HEK293T (cell line): ENCODE data around the gene NLRP9.

ENCODE experiments used
- ARNT ChIP-seq: fragments of 450-650 bp; IDR thresholded peaks from 2 replicates; pipeline ENCODE4 v1.6.1; 2017; ENCODE audit warnings: mild to moderate bottlenecking
- ELF4 ChIP-seq: fragments of 450-650 bp; IDR thresholded peaks from 2 replicates; pipeline ENCODE4 v1.6.1; 2017; ENCODE audit warnings: antibody characterized with exemption
- FOXA1 ChIP-seq: fragments of 450-650 bp; IDR thresholded peaks from 2 replicates; pipeline ENCODE4 v1.6.1; 2016; ENCODE audit warnings: mild to moderate bottlenecking
- FOXM1 ChIP-seq: fragments of 450-650 bp; IDR thresholded peaks from 2 replicates; pipeline ENCODE4 v1.6.1; 2017; ENCODE audit warnings: mild to moderate bottlenecking, borderline replicate concordance
- HDGF ChIP-seq: fragments of 450-650 bp; IDR thresholded peaks from 2 replicates; pipeline ENCODE4 v1.6.1; 2017; ENCODE audit warnings: antibody characterized with exemption, borderline replicate concordance
- NFRKB ChIP-seq: fragments of 450-650 bp; IDR thresholded peaks from 2 replicates; pipeline ENCODE4 v1.6.1; 2016; ENCODE audit warnings: mild to moderate bottlenecking, moderate library complexity
- SP1 ChIP-seq: fragments of 450-650 bp; IDR thresholded peaks from 2 replicates; pipeline ENCODE4 v1.6.1; 2017
- SUZ12 ChIP-seq: fragments of 450-650 bp; IDR thresholded peaks from 2 replicates; pipeline ENCODE4 v1.6.1; 2016; ENCODE audit warnings: mild to moderate bottlenecking
- ZNF384 ChIP-seq: fragments of 450-650 bp; IDR thresholded peaks from 2 replicates; pipeline ENCODE4 v1.6.1; 2016

DNA sequence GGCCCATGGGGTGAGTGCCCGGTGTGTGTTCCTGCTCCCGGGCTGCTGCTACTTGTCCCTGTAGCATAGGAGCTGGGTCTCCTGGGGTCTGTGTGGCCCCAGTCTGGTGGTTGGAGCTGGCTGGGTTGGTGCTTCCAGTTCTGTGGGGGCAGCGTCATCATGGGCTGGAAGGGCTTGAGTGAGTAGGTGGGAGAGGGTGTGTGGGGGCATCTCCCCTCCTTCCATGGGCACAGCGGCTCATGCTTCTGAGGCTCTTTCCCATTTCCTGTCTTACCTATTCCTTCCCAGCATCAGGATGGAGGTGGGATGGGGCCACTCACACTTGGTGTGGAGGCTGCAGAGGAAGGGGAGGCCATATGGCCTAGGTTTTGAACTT, 71.2 kb downstream of the NLRP9 start:
- TF ChIP-seq ZNF384, result no peak
- no peak for TF ChIP-seq FOXA1
- no peak for TF ChIP-seq SUZ12
- TF ChIP-seq HDGF, result no peak
- TF ChIP-seq NFRKB, result no peak
- TF ChIP-seq ARNT, result no peak
- no peak for TF ChIP-seq FOXM1
- TF ChIP-seq SP1, result no peak
- TF ChIP-seq ELF4, result no peak
